ENCODE data around the gene TSC22D2.

The TSC22D2 gene

GRCh38 chr3:150408221-150409124 is at the start of gene TSC22D2:
TSS of gene TSC22D2 (plus strand) at chr3:150408298. CDS start at chr3:150409351, 1,053 bp downstream.
- peak; percentile 70 for DNase-seq (ENCODE audit: low read depth)
- TF ChIP-seq CTCF (IDR thresholded peaks at IDR 0.05; ENCODE audit: low read depth, low read length, missing control alignments), result no peak
- peak within 1 kb of the TSS; percentile 79 for H3K4me3 ChIP-seq (ENCODE audit: low read depth, low read length)

- DNase-seq (ENCODE audit: low read depth), result no peak
- H3K4me3 ChIP-seq (ENCODE audit: low read depth, low read length), result no peak overlapping the region
- TF ChIP-seq CTCF (IDR thresholded peaks at IDR 0.05; ENCODE audit: low read depth, low read length, missing control alignments), result no peak
Measured at GRCh38 chr3:150359381-150359780, 48.7 kb upstream of the TSC22D2 start.

GRCh38 chr3:150360966-150361365 is 47.1 kb upstream of the TSC22D2 start:
- no peak for TF ChIP-seq CTCF (IDR thresholded peaks at IDR 0.05; ENCODE audit: low read depth, low read length, missing control alignments)
- no peak for DNase-seq (ENCODE audit: low read depth)
- H3K4me3 ChIP-seq (ENCODE audit: low read depth, low read length), result no peak overlapping the region

GRCh38 chr3:150362515-150363302 is 45.4 kb upstream of the TSC22D2 start:
- TF ChIP-seq CTCF (IDR thresholded peaks at IDR 0.05; ENCODE audit: low read depth, low read length, missing control alignments), result no peak
- H3K4me3 ChIP-seq (ENCODE audit: low read depth, low read length), result no peak overlapping the region
- DNase-seq (ENCODE audit: low read depth), result no peak

- no peak for DNase-seq (ENCODE audit: low read depth)
- H3K4me3 ChIP-seq (ENCODE audit: low read depth, low read length), result no peak overlapping the region
- no peak for TF ChIP-seq CTCF (IDR thresholded peaks at IDR 0.05; ENCODE audit: low read depth, low read length, missing control alignments)
Measured at GRCh38 chr3:150363420-150363819, 44.7 kb upstream of the TSC22D2 start.

GRCh38 chr3:150365132-150365604 is 42.9 kb upstream of the TSC22D2 start:
- no peak for DNase-seq (ENCODE audit: low read depth)
- TF ChIP-seq CTCF (IDR thresholded peaks at IDR 0.05; ENCODE audit: low read depth, low read length, missing control alignments), result no peak
- no peak overlapping the region for H3K4me3 ChIP-seq (ENCODE audit: low read depth, low read length)

All from GM12864 (cell line).